GM12878 (cell line): ENCODE measurements around the gene IPCEF1. TPM values are rescaled to one million over a fixed set of nuclear protein-coding genes. Genes with fewer than 3 reads are reported as not detected.

Source experiments
- ATAC-seq: fragments of 200-7000 bp; cut with Tn5 transposase; 3 replicates; pipeline ENCODE4 v1.9.1; 2020; ENCODE audit warnings: mild to moderate bottlenecking, moderate library complexity
- BruUV-seq: library from RNA; stranded (reverse); fragments of 400-500 nt; replicated peaks from 2 replicates; lab custom pipeline; 2021; lab: Mats Ljungman, UMichigan
- CTCF ChIA-PET: fragments of 300-600 bp; sonication (Branson Sonifier 250); formaldehyde crosslinking; extraction: SDS; loops from one replicate; lab custom pipeline; 2021; ENCODE audit warnings: inconsistent platforms; lab: Yijun Ruan, JAX
- POLR2A ChIA-PET: fragments of 350-600 bp; formaldehyde crosslinking; extraction: SDS; loops from one replicate; lab custom pipeline; 2021; ENCODE audit warnings: inconsistent platforms; lab: Charles Lee
- RAD21 ChIA-PET: fragments of 300-600 bp; sonication (Branson Sonifier 250); formaldehyde crosslinking; loops from one replicate; lab custom pipeline; 2023; ENCODE audit warnings: antibody characterized with exemption; ENCODE audit not compliant: unreplicated experiment; lab: Charles Lee
- SMC1A ChIA-PET: fragments of 300-600 bp; sonication (Branson Sonifier 250); formaldehyde crosslinking; loops from one replicate; lab custom pipeline; 2023; ENCODE audit not compliant: unreplicated experiment, uncharacterized antibody; lab: Charles Lee
- DNase-seq: peaks from one replicate; pipeline ENCODE4 v3.0.0-alpha.2; 2011; ENCODE audit warnings: low read depth, low spot score
- FAIRE-seq: peaks from 3 replicates; lab custom pipeline; 2011; peaks lifted over from hg19 to GRCh38; lab: Jason Lieb, UNC
- H2AFZ ChIP-seq: 2 replicates; pipeline ENCODE4 v1.6.0; 2011; ENCODE audit warnings: low read depth, low read length, control low read depth; ENCODE audit not compliant: control insufficient read depth
- H3K27ac ChIP-seq: 2 replicates; pipeline ENCODE4 v1.5.1; 2011; ENCODE audit warnings: control low read depth; ENCODE audit not compliant: control insufficient read depth, insufficient read depth
- H3K27me3 ChIP-seq, 2 experiments: replicated peaks in 1 of 2; 2 replicates each; pipeline versions ENCODE4 v1.6.0 to v1.6.1; 2011; ENCODE audit warnings: low read length in 1 of 2; ENCODE audit not compliant: control insufficient read depth in 2 of 2, insufficient read depth in 2 of 2
- H3K36me3 ChIP-seq, 2 experiments: 2 replicates each; pipeline ENCODE4 v1.5.1; 2011; ENCODE audit warnings: low read length in 1 of 2; ENCODE audit not compliant: control insufficient read depth in 2 of 2, insufficient read depth in 2 of 2
- H3K4me1 ChIP-seq: 2 replicates; pipeline ENCODE4 v1.6.1; 2011; ENCODE audit warnings: mild to moderate bottlenecking, low read length, moderate library complexity, mixed read lengths; ENCODE audit not compliant: control insufficient read depth, insufficient read depth
- H3K4me2 ChIP-seq: 2 replicates; pipeline ENCODE4 v1.6.0; 2011; ENCODE audit warnings: control low read depth; ENCODE audit not compliant: control insufficient read depth, insufficient read depth
- H3K4me3 ChIP-seq: fragments of 200-600 bp; sonication (generic); 2 replicates; pipeline ENCODE4 v1.5.1; 2016
- H3K79me2 ChIP-seq: 2 replicates; pipeline ENCODE4 v1.6.0; 2011; ENCODE audit warnings: low read length; ENCODE audit not compliant: control insufficient read depth, insufficient read depth
- H3K9ac ChIP-seq: 2 replicates; pipeline ENCODE4 v1.8.0; 2011; ENCODE audit warnings: low read length, control low read depth, mixed read lengths; ENCODE audit not compliant: control insufficient read depth, insufficient read depth
- H3K9me3 ChIP-seq: replicated peaks from 3 replicates; pipeline ENCODE4 v1.5.1; 2011; ENCODE audit warnings: mild to moderate bottlenecking, low read length; ENCODE audit not compliant: control insufficient read depth, insufficient read depth
- H4K20me1 ChIP-seq: 2 replicates; pipeline ENCODE4 v1.6.0; 2011; ENCODE audit not compliant: control insufficient read depth, insufficient read depth
- CBFB ChIP-seq: IDR thresholded peaks from 2 replicates; pipeline ENCODE4 v1.6.1; 2016; ENCODE audit warnings: antibody characterized with exemption, low read depth
- RAD51 ChIP-seq: fragments of 450-650 bp; IDR thresholded peaks from 2 replicates; pipeline ENCODE4 v1.6.1; 2016; ENCODE audit warnings: moderate library complexity, mild to moderate bottlenecking, inconsistent platforms
- STAT1 ChIP-seq: fragments of 450-650 bp; conservative IDR thresholded peaks from 2 replicates; pipeline ENCODE4 v1.6.1; 2014; ENCODE audit warnings: antibody characterized with exemption, mild to moderate bottlenecking
- YY1 ChIP-seq: IDR thresholded peaks from 2 replicates; pipeline ENCODE4 v1.6.1; 2011; ENCODE audit warnings: low read depth, mild to moderate bottlenecking, low read length
- WGBS: methylation state at CpG from one replicate; pipeline ENCODE4 v1.1.6; 2016; ENCODE audit warnings: low lambda C conversion rate; ENCODE audit not compliant: insufficient replicate concordance, insufficient coverage; ENCODE audit errors: missing lambda C conversion rate; 5-methylcytosine and 5-hydroxymethylcytosine counted together
- in situ Hi-C: fragments of 300-500 bp; cut with MboI; formaldehyde crosslinking; loops from 9 replicates; pipeline ENCODE4 v1.14.3; 2018; ENCODE audit warnings: mixed read lengths
- intact Hi-C: fragments of 100-400 bp; cut with micrococcal nuclease; formaldehyde crosslinking; loops from one replicate; pipeline ENCODE4 v1.14.2; 2022; ENCODE audit not compliant: unreplicated experiment
- polyA plus RNA-seq, 11 experiments: library from polyadenylated mRNA; depleted of rRNA in 4 of 11; unstranded in 6 of 11; stranded (reverse) in 5 of 11; fragments of >200 nt; fragmentation: Nextera tagmentation in 4 of 11; fragmentation: Illumina TruSeq in 1 of 11; extraction: Ambion mirVana in 4 of 11; extraction: Trizol in 1 of 11; gene quantifications; 1 replicate in 1 of 11; 2 replicates in 10 of 11; pipeline versions ENCODE4 v1.2.1 to v1.2.3, GENCODE V29; 2011 to 2016; ENCODE audit warnings: inconsistent platforms in 2 of 11, missing spikeins in 2 of 11, low read depth in 1 of 11
- total RNA-seq, 4 experiments: library from RNA; depleted of rRNA in 3 of 4; stranded (reverse); fragments of >200 nt in 3 of 4; fragmentation: Illumina TruSeq in 1 of 4; extraction: Trizol in 1 of 4; gene quantifications; 2 replicates each; pipeline versions ENCODE4 v1.2.1 to v1.2.3, GENCODE V29; 2013 to 2021
- TF ChIP-seq, protein P1 (sequence below): IDR thresholded peaks from 2 replicates; pipeline ENCODE4 v1.6.1; 2011; ENCODE audit warnings: low read depth, low read length, improper control_type of control experiment, borderline replicate concordance
- TF ChIP-seq, protein P2 (sequence below): fragments of 150-350 bp; IDR thresholded peaks from 2 replicates; pipeline ENCODE4 v1.6.1; 2016; ENCODE audit warnings: low read depth, low read length
- TF ChIP-seq, protein P3 (sequence below): fragments of 450-650 bp; IDR thresholded peaks from 2 replicates; pipeline ENCODE4 v1.6.1; 2016; ENCODE audit warnings: mild to moderate bottlenecking, moderate library complexity, borderline replicate concordance
- TF ChIP-seq, protein P4 (sequence below), 3 experiments: IDR thresholded peaks in 2 of 3; conservative IDR thresholded peaks in 1 of 3; 2 replicates each; pipeline ENCODE4 v1.5.1; 2011; ENCODE audit warnings: low read depth in 3 of 3, low read length in 3 of 3, mild to moderate bottlenecking in 3 of 3, control low read depth in 2 of 3, moderate library complexity in 2 of 3, inconsistent platforms in 1 of 3, mixed read lengths in 1 of 3; ENCODE audit not compliant: control insufficient read depth in 2 of 3, insufficient read depth in 1 of 3; ENCODE audit errors: extremely low read depth in 1 of 3

IPCEF1 gene
- total and polyA plus RNA-seq, 10 of the 15 experiments (the other 5 are each of a cell fraction or from before 2014, with no cell fraction given) = 1.3 to 137 (median 4.2) TPM

DNA sequence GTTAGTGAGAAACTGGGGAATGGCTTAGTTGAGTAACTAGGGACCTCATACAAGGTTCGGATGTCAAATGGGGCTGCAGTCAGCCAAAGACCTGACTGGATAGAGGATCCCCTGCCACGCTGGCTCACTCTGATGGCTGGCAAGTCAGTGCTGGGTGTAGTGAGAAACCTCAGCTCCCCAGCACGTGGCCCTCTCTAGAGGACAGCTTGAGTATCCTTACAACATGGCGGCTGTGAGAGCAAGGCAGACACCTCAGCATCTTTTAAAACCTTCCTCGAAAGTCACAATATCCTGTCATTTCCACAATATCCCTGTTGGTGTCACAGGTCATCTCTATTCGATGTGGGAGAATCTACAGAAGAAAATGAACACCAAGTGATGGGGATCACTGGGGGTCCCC lies 26.7 kb upstream of the IPCEF1 start:
- POLR2A ChIA-PET = no interaction called here
- DNase-seq = no peak
- RAD21 ChIA-PET = no interaction called here
- H3K36me3 ChIP-seq = no peaks in the 10 kb centered on the region
- H2AFZ ChIP-seq = no peak overlapping the region
- BruUV-seq = no TSS peak
- intact Hi-C loops = no loop called here
- H3K9ac ChIP-seq = no peak overlapping the region
- peaks cover 0 to 2% of the 10 kb centered on the region in 2 experiments; a peak in 2 of 4 replicates for H3K27me3 ChIP-seq
- no peak for ATAC-seq
- H3K79me2 ChIP-seq = no peaks in the 10 kb centered on the region
- H3K4me2 ChIP-seq = no peak overlapping the region
- no peak overlapping the region for H3K27ac ChIP-seq
- CTCF ChIA-PET = no interaction called here
- SMC1A ChIA-PET = no interaction called here
- no peaks in the 10 kb centered on the region; the same call in 2 of the 3 replicates for H3K9me3 ChIP-seq
- TF ChIP-seq, protein P1, sequence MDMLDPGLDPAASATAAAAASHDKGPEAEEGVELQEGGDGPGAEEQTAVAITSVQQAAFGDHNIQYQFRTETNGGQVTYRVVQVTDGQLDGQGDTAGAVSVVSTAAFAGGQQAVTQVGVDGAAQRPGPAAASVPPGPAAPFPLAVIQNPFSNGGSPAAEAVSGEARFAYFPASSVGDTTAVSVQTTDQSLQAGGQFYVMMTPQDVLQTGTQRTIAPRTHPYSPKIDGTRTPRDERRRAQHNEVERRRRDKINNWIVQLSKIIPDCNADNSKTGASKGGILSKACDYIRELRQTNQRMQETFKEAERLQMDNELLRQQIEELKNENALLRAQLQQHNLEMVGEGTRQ = no peak
- TF ChIP-seq, protein P2, sequence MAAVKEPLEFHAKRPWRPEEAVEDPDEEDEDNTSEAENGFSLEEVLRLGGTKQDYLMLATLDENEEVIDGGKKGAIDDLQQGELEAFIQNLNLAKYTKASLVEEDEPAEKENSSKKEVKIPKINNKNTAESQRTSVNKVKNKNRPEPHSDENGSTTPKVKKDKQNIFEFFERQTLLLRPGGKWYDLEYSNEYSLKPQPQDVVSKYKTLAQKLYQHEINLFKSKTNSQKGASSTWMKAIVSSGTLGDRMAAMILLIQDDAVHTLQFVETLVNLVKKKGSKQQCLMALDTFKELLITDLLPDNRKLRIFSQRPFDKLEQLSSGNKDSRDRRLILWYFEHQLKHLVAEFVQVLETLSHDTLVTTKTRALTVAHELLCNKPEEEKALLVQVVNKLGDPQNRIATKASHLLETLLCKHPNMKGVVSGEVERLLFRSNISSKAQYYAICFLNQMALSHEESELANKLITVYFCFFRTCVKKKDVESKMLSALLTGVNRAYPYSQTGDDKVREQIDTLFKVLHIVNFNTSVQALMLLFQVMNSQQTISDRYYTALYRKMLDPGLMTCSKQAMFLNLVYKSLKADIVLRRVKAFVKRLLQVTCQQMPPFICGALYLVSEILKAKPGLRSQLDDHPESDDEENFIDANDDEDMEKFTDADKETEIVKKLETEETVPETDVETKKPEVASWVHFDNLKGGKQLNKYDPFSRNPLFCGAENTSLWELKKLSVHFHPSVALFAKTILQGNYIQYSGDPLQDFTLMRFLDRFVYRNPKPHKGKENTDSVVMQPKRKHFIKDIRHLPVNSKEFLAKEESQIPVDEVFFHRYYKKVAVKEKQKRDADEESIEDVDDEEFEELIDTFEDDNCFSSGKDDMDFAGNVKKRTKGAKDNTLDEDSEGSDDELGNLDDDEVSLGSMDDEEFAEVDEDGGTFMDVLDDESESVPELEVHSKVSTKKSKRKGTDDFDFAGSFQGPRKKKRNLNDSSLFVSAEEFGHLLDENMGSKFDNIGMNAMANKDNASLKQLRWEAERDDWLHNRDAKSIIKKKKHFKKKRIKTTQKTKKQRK = no peak
- TF ChIP-seq, protein P3, sequence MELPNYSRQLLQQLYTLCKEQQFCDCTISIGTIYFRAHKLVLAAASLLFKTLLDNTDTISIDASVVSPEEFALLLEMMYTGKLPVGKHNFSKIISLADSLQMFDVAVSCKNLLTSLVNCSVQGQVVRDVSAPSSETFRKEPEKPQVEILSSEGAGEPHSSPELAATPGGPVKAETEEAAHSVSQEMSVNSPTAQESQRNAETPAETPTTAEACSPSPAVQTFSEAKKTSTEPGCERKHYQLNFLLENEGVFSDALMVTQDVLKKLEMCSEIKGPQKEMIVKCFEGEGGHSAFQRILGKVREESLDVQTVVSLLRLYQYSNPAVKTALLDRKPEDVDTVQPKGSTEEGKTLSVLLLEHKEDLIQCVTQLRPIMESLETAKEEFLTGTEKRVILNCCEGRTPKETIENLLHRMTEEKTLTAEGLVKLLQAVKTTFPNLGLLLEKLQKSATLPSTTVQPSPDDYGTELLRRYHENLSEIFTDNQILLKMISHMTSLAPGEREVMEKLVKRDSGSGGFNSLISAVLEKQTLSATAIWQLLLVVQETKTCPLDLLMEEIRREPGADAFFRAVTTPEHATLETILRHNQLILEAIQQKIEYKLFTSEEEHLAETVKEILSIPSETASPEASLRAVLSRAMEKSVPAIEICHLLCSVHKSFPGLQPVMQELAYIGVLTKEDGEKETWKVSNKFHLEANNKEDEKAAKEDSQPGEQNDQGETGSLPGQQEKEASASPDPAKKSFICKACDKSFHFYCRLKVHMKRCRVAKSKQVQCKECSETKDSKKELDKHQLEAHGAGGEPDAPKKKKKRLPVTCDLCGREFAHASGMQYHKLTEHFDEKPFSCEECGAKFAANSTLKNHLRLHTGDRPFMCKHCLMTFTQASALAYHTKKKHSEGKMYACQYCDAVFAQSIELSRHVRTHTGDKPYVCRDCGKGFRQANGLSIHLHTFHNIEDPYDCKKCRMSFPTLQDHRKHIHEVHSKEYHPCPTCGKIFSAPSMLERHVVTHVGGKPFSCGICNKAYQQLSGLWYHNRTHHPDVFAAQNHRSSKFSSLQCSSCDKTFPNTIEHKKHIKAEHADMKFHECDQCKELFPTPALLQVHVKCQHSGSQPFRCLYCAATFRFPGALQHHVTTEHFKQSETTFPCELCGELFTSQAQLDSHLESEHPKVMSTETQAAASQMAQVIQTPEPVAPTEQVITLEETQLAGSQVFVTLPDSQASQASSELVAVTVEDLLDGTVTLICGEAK = no peak
- no peak for TF ChIP-seq STAT1
- TF ChIP-seq CBFB = no peak
- TF ChIP-seq RAD51 = no peak
- TF ChIP-seq YY1 = no peak
- TF ChIP-seq, protein P4, sequence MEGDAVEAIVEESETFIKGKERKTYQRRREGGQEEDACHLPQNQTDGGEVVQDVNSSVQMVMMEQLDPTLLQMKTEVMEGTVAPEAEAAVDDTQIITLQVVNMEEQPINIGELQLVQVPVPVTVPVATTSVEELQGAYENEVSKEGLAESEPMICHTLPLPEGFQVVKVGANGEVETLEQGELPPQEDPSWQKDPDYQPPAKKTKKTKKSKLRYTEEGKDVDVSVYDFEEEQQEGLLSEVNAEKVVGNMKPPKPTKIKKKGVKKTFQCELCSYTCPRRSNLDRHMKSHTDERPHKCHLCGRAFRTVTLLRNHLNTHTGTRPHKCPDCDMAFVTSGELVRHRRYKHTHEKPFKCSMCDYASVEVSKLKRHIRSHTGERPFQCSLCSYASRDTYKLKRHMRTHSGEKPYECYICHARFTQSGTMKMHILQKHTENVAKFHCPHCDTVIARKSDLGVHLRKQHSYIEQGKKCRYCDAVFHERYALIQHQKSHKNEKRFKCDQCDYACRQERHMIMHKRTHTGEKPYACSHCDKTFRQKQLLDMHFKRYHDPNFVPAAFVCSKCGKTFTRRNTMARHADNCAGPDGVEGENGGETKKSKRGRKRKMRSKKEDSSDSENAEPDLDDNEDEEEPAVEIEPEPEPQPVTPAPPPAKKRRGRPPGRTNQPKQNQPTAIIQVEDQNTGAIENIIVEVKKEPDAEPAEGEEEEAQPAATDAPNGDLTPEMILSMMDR (IDR thresholded peaks at IDR 0.05 in 2 of 3, conservative IDR thresholded peaks at IDR 0.05 in 1 of 3; ENCODE audit: control insufficient read depth in 2 of 3, extremely low read depth in 1 of 3, insufficient read depth in 1 of 3, low read depth in 3 of 3, low read length in 3 of 3) = no peak
- no peaks in the 10 kb centered on the region for H4K20me1 ChIP-seq
- no peaks in the 10 kb centered on the region for H3K4me1 ChIP-seq
- in situ Hi-C loops = no loop called here
- WGBS = 43% methylated on average over 6 of the region's 6 CpGs
- no peak overlapping the region for H3K4me3 ChIP-seq
- FAIRE-seq = no peak
